ENCODE measurements around the gene RPS15.

Gene RPS15

GRCh38 chr19:1420590-1420989 is 17.6 kb upstream of the RPS15 start:
- DNase-seq, result no peak

GRCh38 chr19:1421218-1421957 is 16.8 kb upstream of the RPS15 start:
- DNase-seq, result no peak

DNA sequence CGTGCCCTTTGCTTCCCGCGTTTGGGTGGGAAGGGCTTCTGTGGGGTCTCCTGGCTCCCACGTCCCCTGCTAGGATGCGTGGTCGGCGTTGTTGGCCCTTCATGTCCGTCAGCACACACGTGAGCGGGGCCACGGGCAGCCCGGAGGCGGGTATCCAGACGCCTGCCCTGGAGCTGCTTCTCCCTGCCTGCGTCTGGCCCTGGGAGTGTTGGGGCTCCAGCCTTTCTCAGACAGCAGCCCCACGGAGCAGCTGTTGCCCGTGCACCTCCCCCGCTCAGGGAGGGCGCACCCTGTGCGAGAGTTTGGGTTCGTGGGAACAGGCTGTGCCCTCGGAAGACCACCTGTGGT is 16.3 kb upstream of the RPS15 start:
- no peak for DNase-seq

GRCh38 chr19:1422360-1422759 is 15.8 kb upstream of the RPS15 start:
- DNase-seq, result no peak

DNA sequence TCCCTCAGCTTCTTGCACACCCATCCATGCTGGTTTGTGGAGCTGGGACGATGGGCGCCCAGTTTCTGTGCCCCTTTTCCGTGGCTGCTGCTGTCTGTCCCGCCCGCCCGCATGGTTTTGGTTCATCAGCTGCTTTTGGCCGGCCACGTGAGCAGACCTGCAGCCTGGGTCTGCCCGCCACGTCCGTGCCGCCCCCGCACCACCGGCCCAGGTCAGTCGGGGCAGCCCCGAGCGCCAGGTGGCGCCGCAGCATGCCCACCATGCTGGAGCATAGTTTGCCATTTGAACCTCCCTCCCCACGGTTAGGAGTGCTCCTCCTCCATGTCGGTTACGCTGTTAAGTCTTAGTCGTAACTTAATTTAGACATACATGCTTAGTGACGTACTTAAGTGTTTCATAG is 15.3 kb upstream of the RPS15 start:
- DNase-seq, result no peak

GRCh38 chr19:1423436-1424191 is 14.6 kb upstream of the RPS15 start:
- no peak for DNase-seq

- DNase-seq, result no peak
Measured at GRCh38 chr19:1424192-1424955, 13.8 kb upstream of the RPS15 start.

DNA sequence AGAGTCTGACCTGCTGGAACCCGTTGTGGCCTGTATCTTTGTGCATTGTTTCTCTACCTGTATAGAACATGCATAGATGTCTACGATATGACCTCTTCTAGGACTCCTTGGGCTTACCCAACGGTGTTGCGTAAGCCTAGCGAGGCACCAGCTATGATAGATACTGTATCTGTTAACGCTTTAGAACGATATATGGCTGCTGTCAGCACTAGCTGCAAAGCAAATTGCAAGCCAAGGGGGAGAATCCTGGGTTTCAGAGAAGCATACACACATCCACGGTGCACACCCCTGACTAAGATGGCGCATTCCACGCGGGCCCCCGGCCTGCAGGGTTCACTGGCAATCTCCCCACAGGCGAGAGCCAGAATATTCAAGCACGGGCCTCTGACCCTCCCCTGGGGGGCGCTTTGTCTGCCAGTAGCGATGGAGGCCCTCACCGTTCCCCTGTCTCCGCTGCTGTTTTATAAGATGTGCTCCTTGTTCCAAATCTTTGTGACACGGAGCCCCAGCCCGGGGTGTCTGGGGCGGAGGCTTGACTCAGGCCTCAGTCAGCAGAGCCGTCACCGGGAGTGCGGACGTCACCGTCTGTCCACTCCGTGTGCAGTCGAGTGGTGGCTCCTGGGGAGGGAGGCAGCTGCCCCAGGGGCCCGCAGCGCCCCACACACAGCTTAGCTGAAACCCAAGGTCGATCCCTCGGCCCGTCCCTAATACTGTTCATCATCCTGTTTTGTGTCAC is 12.9 kb upstream of the RPS15 start:
- DNase-seq, result no peak

GRCh38 chr19:1425902-1426301 is 12.3 kb upstream of the RPS15 start:
- no peak for DNase-seq

- no peak for DNase-seq
Measured at GRCh38 chr19:1426736-1427135, 11.5 kb upstream of the RPS15 start.

GRCh38 chr19:1427221-1427920 is 10.8 kb upstream of the RPS15 start:
- DNase-seq, result no peak

- no peak for DNase-seq
Measured at GRCh38 chr19:1428738-1429391, 9.3 kb upstream of the RPS15 start.

GRCh38 chr19:1429750-1430149 is 8.4 kb upstream of the RPS15 start:
- no peak for DNase-seq

DNA sequence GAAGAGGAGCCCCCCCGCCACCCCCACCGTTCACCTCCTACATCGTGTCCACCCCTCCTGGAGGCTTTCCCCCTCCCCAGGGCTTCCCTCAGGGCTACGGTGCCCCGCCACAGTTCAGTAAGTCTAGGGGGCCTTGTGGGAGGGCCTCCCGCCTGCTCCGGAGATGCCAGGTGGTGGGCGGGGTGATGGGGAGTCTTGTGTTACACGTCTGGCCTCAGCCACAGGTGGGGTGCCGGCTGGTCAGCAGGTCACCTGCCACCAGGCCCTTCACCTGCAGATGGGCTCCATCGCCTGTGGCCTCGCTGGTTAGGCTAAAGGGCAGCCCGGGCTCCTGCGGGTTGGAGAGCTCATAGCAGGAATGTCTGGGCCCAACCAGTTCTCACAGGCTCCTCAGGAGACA is 8.0 kb upstream of the RPS15 start:
- DNase-seq, result no peak

DNA sequence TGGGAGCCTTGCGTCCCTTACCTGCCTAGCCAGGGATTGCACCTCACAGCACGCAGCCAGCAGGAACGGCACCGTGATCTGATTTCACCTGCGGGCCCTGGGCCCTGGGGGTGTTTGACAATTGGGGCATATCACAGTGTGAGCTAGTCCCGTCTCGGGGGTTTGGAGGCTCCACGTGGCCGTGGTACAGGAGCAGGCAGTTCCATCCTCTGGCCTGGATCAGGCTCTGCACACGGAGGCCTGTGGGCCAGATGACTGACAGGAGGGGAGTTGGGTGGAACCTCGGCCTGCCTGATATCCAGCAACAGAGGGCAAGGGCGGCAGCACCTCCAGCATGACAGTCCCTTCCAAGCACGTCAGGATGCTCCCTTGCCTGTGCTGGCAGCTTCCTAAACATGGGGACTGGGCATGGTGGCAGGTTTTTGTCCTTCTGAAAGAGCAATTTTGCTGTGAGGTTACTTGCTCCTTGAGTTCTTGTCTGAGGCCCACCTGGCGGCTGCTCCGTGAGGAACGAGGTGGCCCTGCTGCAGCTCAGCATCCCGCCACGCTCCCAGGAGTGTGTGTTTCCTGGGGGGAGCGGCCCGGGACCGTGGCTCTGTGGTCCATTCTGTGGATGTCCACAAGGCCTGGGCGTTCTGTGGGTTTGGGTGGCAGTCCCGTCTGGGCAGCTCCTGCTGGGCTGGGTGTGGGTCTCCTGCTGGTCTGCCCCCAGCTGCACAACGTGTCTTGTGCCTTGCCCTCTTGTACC is 6.3 kb upstream of the RPS15 start:
- no peak for DNase-seq

GRCh38 chr19:1432507-1432887 is 5.7 kb upstream of the RPS15 start:
- no peak for DNase-seq

- DNase-seq, result no peak
Measured at GRCh38 chr19:1433119-1434039, 4.8 kb upstream of the RPS15 start.

- no peak for DNase-seq
Measured at GRCh38 chr19:1434040-1434366, 4.2 kb upstream of the RPS15 start.

DNA sequence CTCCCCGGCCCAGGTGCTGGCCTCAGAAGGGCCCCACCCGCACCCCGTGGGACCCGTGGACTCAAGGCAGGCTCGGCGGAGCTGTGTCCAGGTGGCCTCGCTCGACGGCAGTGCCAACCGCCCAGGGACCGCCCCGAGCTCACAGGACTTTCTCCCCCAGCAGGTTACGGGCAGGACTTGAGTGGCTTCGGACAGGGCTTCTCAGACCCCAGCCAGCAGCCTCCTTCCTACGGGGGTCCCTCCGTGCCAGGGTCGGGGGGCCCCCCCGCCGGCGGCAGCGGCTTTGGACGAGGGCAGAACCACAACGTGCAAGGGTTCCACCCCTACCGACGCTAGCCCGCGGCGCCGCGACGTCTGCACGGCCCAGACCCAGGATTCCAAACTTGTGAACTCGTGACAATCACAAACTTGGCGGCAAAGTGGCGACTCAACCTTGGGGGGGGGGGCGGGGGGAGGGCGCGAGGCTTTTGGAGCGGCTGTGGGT is 3.6 kb upstream of the RPS15 start:
- no peak for DNase-seq

DNA sequence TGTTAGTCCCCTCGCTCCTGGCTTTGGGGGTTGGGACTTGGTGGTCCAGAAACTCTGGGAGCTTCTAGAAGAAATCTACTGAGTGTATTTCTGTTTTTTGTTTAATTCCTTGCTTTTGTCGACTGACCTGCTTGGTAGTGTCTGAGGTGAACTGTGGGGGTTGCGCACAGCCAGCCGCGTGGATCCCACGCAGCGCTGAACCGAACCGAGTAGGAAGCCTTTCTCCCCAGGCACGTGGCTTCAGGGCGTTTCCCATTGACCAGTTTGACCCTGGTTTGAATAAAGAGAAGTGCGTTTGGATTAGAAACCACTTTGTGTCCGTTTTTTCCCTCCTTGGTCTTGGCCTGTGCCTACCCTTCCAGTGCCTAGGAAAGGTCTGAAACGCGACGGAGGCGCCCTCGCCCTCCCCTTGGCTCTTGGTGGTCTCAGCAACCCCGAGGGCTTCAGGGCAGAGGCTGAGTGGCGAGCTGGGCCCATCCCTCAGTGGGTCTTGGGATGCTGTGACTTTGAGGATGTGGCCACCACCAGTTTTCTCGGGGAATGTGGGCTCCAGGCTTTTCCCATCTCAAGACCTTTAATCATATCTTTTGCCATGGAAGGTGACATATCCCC is 2.7 kb upstream of the RPS15 start:
- no peak for DNase-seq

Data from SIG-M5 (cell line).